HEK293 (cell line): ENCODE data around the gene COX10.

ENCODE experiments used
- BCL11A ChIP-seq: fragments of 450-650 bp; formaldehyde crosslinking; IDR thresholded peaks from 2 replicates; pipeline ENCODE4 v1.5.1; 2016; ENCODE audit warnings: low read depth, missing biosample characterization, missing genetic modification characterization
- GLIS2 ChIP-seq: fragments of 450-650 bp; formaldehyde crosslinking; IDR thresholded peaks from 2 replicates; pipeline ENCODE4 v1.5.1; 2016; ENCODE audit warnings: missing biosample characterization, missing genetic modification characterization
- KLF9 ChIP-seq: fragments of 450-650 bp; formaldehyde crosslinking; IDR thresholded peaks from 2 replicates; pipeline ENCODE4 v1.5.1; 2016; ENCODE audit warnings: missing biosample characterization, missing genetic modification characterization, low read depth
- SCRT2 ChIP-seq: fragments of 450-650 bp; formaldehyde crosslinking; IDR thresholded peaks from 2 replicates; pipeline ENCODE4 v1.5.1; 2016; ENCODE audit warnings: missing biosample characterization, missing genetic modification characterization
- TRIM28 ChIP-seq: IDR thresholded peaks from 2 replicates; pipeline ENCODE4 v1.6.1; 2011; ENCODE audit warnings: low read length, control low read depth, borderline replicate concordance
- ZBTB10 ChIP-seq: fragments of 450-650 bp; formaldehyde crosslinking; IDR thresholded peaks from 2 replicates; pipeline ENCODE4 v1.5.1; 2016; ENCODE audit warnings: missing biosample characterization, missing genetic modification characterization
- ZBTB17 ChIP-seq: fragments of 450-650 bp; formaldehyde crosslinking; IDR thresholded peaks from 2 replicates; pipeline ENCODE4 v1.5.1; 2016; ENCODE audit warnings: missing biosample characterization, missing genetic modification characterization
- ZIC2 ChIP-seq: fragments of 450-650 bp; formaldehyde crosslinking; IDR thresholded peaks from 2 replicates; pipeline ENCODE4 v1.5.1; 2016; ENCODE audit warnings: missing biosample characterization, missing genetic modification characterization
- ZNF146 ChIP-seq: fragments of 450-650 bp; formaldehyde crosslinking; IDR thresholded peaks from 2 replicates; pipeline ENCODE4 v1.5.1; 2016; ENCODE audit warnings: missing biosample characterization, missing genetic modification characterization
- ZNF16 ChIP-seq: fragments of 450-650 bp; formaldehyde crosslinking; IDR thresholded peaks from 2 replicates; pipeline ENCODE4 v1.5.1; 2016; ENCODE audit warnings: low read depth, missing biosample characterization, missing genetic modification characterization
- ZNF2 ChIP-seq: fragments of 450-650 bp; formaldehyde crosslinking; IDR thresholded peaks from 2 replicates; pipeline ENCODE4 v1.5.1; 2016; ENCODE audit warnings: missing biosample characterization, missing genetic modification characterization
- ZNF24 ChIP-seq: fragments of 450-650 bp; formaldehyde crosslinking; IDR thresholded peaks from 2 replicates; pipeline ENCODE4 v1.5.1; 2016; ENCODE audit warnings: missing biosample characterization, missing genetic modification characterization
- ZNF292 ChIP-seq: fragments of 450-650 bp; formaldehyde crosslinking; IDR thresholded peaks from 2 replicates; pipeline ENCODE4 v1.5.1; 2016; ENCODE audit warnings: low read depth, missing biosample characterization, missing genetic modification characterization, borderline replicate concordance
- ZNF335 ChIP-seq: fragments of 450-650 bp; formaldehyde crosslinking; conservative IDR thresholded peaks from 2 replicates; pipeline ENCODE4 v1.5.1; 2016; ENCODE audit warnings: missing biosample characterization, missing genetic modification characterization
- ZNF404 ChIP-seq: fragments of 450-650 bp; formaldehyde crosslinking; IDR thresholded peaks from 2 replicates; pipeline ENCODE4 v1.5.1; 2017; ENCODE audit warnings: missing biosample characterization, missing genetic modification characterization
- ZNF449 ChIP-seq: fragments of 450-650 bp; formaldehyde crosslinking; IDR thresholded peaks from 2 replicates; pipeline ENCODE4 v1.5.1; 2017; ENCODE audit warnings: missing biosample characterization, mild to moderate bottlenecking, missing genetic modification characterization, moderate library complexity
- ZNF510 ChIP-seq: fragments of 450-650 bp; formaldehyde crosslinking; IDR thresholded peaks from 2 replicates; pipeline ENCODE4 v1.5.1; 2018; ENCODE audit warnings: mild to moderate bottlenecking, missing genetic modification characterization, missing biosample characterization; ENCODE audit not compliant: insufficient replicate concordance
- ZNF518A ChIP-seq: fragments of 450-650 bp; formaldehyde crosslinking; conservative IDR thresholded peaks from 2 replicates; pipeline ENCODE4 v1.5.1; 2016; ENCODE audit warnings: low read depth, missing biosample characterization, missing genetic modification characterization
- ZNF548 ChIP-seq: fragments of 450-650 bp; formaldehyde crosslinking; IDR thresholded peaks from 2 replicates; pipeline ENCODE4 v1.5.1; 2016; ENCODE audit warnings: missing biosample characterization, missing genetic modification characterization
- ZNF585B ChIP-seq: fragments of 450-650 bp; formaldehyde crosslinking; IDR thresholded peaks from 2 replicates; pipeline ENCODE4 v1.5.1; 2016; ENCODE audit warnings: missing biosample characterization, missing genetic modification characterization
- ZSCAN16 ChIP-seq: fragments of 450-650 bp; formaldehyde crosslinking; IDR thresholded peaks from 2 replicates; pipeline ENCODE4 v1.5.1; 2016; ENCODE audit warnings: missing biosample characterization, missing genetic modification characterization
- TF ChIP-seq, protein P1 (sequence below): fragments of 450-650 bp; formaldehyde crosslinking; IDR thresholded peaks from 2 replicates; pipeline ENCODE4 v1.5.1; 2016; ENCODE audit warnings: missing biosample characterization, missing genetic modification characterization, borderline replicate concordance
- TF ChIP-seq, protein P2 (sequence below): fragments of 450-650 bp; formaldehyde crosslinking; IDR thresholded peaks from 2 replicates; pipeline ENCODE4 v1.5.1; 2017; ENCODE audit warnings: missing biosample characterization, missing genetic modification characterization
- TF ChIP-seq, protein P3 (sequence below): fragments of 450-650 bp; formaldehyde crosslinking; IDR thresholded peaks from 2 replicates; pipeline ENCODE4 v1.5.1; 2016; ENCODE audit warnings: missing biosample characterization, missing genetic modification characterization

COX10 gene

DNA sequence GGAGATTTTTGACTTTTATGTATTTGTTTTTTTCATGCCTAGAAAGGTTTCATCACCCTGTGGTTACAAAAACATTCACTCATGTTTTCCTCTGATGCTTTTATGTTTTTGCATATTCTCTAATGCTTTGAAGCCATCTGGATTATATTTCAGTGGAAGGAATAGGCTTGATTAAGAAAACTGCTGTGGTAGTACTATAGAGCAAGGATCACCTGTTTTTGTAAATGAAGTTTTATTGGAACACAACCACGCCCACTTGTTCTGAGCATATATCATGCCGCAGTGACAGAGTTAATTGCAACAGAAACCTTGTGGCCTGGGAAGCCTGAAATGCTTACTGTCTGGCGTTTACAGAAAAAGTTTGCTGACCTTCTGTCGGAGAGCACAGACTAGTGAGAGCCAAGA, 11.5 kb downstream of the COX10 start (continued):
- TF ChIP-seq ZIC2 (tag by site-specific recombination), result no peak
- TF ChIP-seq ZNF16 (tag by site-specific recombination), result no peak
- no peak for TF ChIP-seq ZNF2
- TF ChIP-seq, protein P1, sequence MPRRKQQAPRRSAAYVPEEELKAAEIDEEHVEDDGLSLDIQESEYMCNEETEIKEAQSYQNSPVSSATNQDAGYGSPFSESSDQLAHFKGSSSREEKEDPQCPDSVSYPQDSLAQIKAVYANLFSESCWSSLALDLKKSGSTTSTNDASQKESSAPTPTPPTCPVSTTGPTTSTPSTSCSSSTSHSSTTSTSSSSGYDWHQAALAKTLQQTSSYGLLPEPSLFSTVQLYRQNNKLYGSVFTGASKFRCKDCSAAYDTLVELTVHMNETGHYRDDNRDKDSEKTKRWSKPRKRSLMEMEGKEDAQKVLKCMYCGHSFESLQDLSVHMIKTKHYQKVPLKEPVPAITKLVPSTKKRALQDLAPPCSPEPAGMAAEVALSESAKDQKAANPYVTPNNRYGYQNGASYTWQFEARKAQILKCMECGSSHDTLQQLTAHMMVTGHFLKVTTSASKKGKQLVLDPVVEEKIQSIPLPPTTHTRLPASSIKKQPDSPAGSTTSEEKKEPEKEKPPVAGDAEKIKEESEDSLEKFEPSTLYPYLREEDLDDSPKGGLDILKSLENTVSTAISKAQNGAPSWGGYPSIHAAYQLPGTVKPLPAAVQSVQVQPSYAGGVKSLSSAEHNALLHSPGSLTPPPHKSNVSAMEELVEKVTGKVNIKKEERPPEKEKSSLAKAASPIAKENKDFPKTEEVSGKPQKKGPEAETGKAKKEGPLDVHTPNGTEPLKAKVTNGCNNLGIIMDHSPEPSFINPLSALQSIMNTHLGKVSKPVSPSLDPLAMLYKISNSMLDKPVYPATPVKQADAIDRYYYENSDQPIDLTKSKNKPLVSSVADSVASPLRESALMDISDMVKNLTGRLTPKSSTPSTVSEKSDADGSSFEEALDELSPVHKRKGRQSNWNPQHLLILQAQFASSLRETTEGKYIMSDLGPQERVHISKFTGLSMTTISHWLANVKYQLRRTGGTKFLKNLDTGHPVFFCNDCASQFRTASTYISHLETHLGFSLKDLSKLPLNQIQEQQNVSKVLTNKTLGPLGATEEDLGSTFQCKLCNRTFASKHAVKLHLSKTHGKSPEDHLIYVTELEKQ, result no peak; the same call in 1 of the 2 replicates
- TF ChIP-seq ZBTB17, result peak; percentile 45; the same call in 1 of the 2 replicates
- TF ChIP-seq ZNF24 (tag by site-specific recombination), result no peak
- peak; percentile 53; the same call in 1 of the 2 replicates for TF ChIP-seq SCRT2
- TF ChIP-seq, protein P2, sequence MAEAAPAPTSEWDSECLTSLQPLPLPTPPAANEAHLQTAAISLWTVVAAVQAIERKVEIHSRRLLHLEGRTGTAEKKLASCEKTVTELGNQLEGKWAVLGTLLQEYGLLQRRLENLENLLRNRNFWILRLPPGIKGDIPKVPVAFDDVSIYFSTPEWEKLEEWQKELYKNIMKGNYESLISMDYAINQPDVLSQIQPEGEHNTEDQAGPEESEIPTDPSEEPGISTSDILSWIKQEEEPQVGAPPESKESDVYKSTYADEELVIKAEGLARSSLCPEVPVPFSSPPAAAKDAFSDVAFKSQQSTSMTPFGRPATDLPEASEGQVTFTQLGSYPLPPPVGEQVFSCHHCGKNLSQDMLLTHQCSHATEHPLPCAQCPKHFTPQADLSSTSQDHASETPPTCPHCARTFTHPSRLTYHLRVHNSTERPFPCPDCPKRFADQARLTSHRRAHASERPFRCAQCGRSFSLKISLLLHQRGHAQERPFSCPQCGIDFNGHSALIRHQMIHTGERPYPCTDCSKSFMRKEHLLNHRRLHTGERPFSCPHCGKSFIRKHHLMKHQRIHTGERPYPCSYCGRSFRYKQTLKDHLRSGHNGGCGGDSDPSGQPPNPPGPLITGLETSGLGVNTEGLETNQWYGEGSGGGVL, result no peak
- peak; percentile 43 for TF ChIP-seq ZNF585B (tag by site-specific recombination)
- peak; percentile 85 for TF ChIP-seq KLF9 (tag by site-specific recombination)
- TF ChIP-seq ZSCAN16 (tag by site-specific recombination), result 0 out of 2 replicates have a peak, but pooled peaks have one; percentile 60
- TF ChIP-seq ZNF510 (tag by site-specific recombination), result no peak
- no peak; the same call in 1 of the 2 replicates for TF ChIP-seq TRIM28
- TF ChIP-seq GLIS2, result no peak
- TF ChIP-seq ZNF292, result no peak
- no peak for TF ChIP-seq ZNF449
- TF ChIP-seq ZNF404 (tag by site-specific recombination), result no peak
- no peak for TF ChIP-seq BCL11A (tag by site-specific recombination)
- TF ChIP-seq, protein P3, sequence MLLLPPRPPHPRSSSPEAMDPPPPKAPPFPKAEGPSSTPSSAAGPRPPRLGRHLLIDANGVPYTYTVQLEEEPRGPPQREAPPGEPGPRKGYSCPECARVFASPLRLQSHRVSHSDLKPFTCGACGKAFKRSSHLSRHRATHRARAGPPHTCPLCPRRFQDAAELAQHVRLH (tag by site-specific recombination), result no peak
- TF ChIP-seq ZNF518A (tag by site-specific recombination), result no peak
- TF ChIP-seq ZNF146 (tag by site-specific recombination), result no peak
- no peak for TF ChIP-seq ZBTB10
- TF ChIP-seq ZNF335, result no peak
- no peak for TF ChIP-seq ZNF548 (tag by site-specific recombination)
